GM12873 (cell line): ENCODE results near the gene LRCH3.

ENCODE experiments used
- CTCF ChIP-seq: IDR thresholded peaks from 2 replicates; pipeline ENCODE4 v1.5.1; 2012; ENCODE audit warnings: low read depth, mild to moderate bottlenecking, moderate library complexity, low read length, control low read depth; ENCODE audit not compliant: insufficient read depth; ENCODE audit errors: missing control alignments

The LRCH3 gene

GRCh38 chr3:197775317-197775716 lies 15.7 kb upstream of the LRCH3 start:
- TF ChIP-seq CTCF: no peak

GRCh38 chr3:197782230-197782629 lies 8.8 kb upstream of the LRCH3 start:
- TF ChIP-seq CTCF: no peak

GRCh38 chr3:197784019-197784585 lies 7.0 kb upstream of the LRCH3 start:
- TF ChIP-seq CTCF: no peak

GRCh38 chr3:197787412-197787811 lies 3.6 kb upstream of the LRCH3 start:
- TF ChIP-seq CTCF: no peak

- no peak for TF ChIP-seq CTCF
Measured at GRCh38 chr3:197789309-197789708, 1.7 kb upstream of the LRCH3 start.

- TF ChIP-seq CTCF: no peak
Measured at GRCh38 chr3:197790033-197790432, 1.0 kb upstream of the LRCH3 start.

- TF ChIP-seq CTCF: no peak
Measured at GRCh38 chr3:197791892-197792647, 1.0 kb downstream of the LRCH3 start.
